Body of pancreas (tissue), 4 donors: Measurements from ENCODE around the gene MSS51.

Experiments used
- POLR2A ChIP-seq, 3 donors: fragments of 450-650 bp; IDR thresholded peaks; one replicate each; pipeline ENCODE4 v1.6.1; 2016; ENCODE audit warnings: antibody characterized with exemption in 3 of 3, mild to moderate bottlenecking in 2 of 3
- TF ChIP-seq, protein P1 (sequence below), 7 experiments: fragments of 450-650 bp in 4 of 7; fragments of 200-600 bp in 3 of 7; sonication (generic) in 3 of 7; IDR thresholded peaks; one replicate each; pipeline ENCODE4 v1.5.1; 2016 to 2019; ENCODE audit warnings: antibody characterized with exemption in 7 of 7

DNA sequence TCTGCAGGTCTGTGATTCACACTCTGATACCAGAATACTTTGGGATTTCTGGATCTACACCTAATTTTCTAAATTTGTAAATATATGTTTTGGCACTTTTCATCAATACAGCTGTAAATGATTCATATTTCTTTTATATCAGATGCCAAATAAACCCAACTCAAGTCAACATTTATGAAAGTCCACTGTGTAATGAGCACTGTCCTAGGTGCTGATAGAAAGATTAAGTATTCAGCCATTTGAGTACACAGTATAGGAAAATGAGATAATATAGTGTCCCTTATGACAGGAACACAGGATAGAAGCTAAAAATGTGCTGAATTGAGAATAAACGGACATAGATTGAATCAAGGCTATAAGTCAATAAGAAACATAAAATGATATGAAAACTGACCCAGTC lies 25.9 kb downstream of the MSS51 start:
- TF ChIP-seq, protein P1, sequence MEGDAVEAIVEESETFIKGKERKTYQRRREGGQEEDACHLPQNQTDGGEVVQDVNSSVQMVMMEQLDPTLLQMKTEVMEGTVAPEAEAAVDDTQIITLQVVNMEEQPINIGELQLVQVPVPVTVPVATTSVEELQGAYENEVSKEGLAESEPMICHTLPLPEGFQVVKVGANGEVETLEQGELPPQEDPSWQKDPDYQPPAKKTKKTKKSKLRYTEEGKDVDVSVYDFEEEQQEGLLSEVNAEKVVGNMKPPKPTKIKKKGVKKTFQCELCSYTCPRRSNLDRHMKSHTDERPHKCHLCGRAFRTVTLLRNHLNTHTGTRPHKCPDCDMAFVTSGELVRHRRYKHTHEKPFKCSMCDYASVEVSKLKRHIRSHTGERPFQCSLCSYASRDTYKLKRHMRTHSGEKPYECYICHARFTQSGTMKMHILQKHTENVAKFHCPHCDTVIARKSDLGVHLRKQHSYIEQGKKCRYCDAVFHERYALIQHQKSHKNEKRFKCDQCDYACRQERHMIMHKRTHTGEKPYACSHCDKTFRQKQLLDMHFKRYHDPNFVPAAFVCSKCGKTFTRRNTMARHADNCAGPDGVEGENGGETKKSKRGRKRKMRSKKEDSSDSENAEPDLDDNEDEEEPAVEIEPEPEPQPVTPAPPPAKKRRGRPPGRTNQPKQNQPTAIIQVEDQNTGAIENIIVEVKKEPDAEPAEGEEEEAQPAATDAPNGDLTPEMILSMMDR (IDR thresholded peaks at IDR 0.05), result no peak
- no peak for TF ChIP-seq POLR2A (IDR thresholded peaks at IDR 0.05)
